Measurements from ENCODE around the gene SYCE1. TPM values are rescaled to one million over a fixed set of nuclear protein-coding genes. Genes with fewer than 3 reads are reported as not detected.
"Not testable (repeated sequence)": the region's sequence is repeated elsewhere in the genome, so short reads cannot be mapped to it uniquely, and the experiment has no call there.

Gene SYCE1
- polyA plus RNA-seq, 1 donor from 2014 or later = not detected

- Histone ChIP-seq H4K20me1 (ENCODE audit: insufficient read depth) (no peaks in the 10 kb centered on the region), H3K4me2 (ENCODE audit: low read length) (no peak overlapping the region), H3K9me2 (ENCODE audit: insufficient read depth, low read length) (no peaks in the 10 kb centered on the region), H3F3A (ENCODE audit: insufficient read depth, low read length, poor library complexity, severe bottlenecking) (no peaks in the 10 kb centered on the region), H2AFZ (ENCODE audit: low read depth, low read length) (no peak overlapping the region), H3K36me3 (ENCODE audit: insufficient read depth, low read length) (no peaks in the 10 kb centered on the region), H3K9me3 (ENCODE audit: low read length) (peaks cover 3% of the 10 kb centered on the region), H3K79me2 (replicated peaks; ENCODE audit: insufficient read depth, low read length) (no peaks in the 10 kb centered on the region), H3K4me3 (ENCODE audit: low read length) (no peak overlapping the region), H3K9ac (ENCODE audit: low read length) (no peak overlapping the region), H3K27ac (ENCODE audit: low read length) (no peak overlapping the region), H3K27me3 (ENCODE audit: insufficient read depth, low read depth, low read length) (no peaks in the 10 kb centered on the region)
- no peak for TF ChIP-seq RAD21 (conservative IDR thresholded peaks at IDR 0.05)
- no peak for TF ChIP-seq EZH2 (IDR thresholded peaks at IDR 0.05; ENCODE audit: borderline replicate concordance, insufficient read depth, low read length, poor library complexity, severe bottlenecking)
- TF ChIP-seq SMC3 (conservative IDR thresholded peaks at IDR 0.05; ENCODE audit: poor library complexity) = no peak
- TF ChIP-seq EP300 (conservative IDR thresholded peaks at IDR 0.05; ENCODE audit: poor library complexity, severe bottlenecking) = no peak
- TF ChIP-seq MXI1 (conservative IDR thresholded peaks at IDR 0.05; ENCODE audit: poor library complexity, severe bottlenecking) = no peak
- no peak for TF ChIP-seq CTCF (IDR thresholded peaks at IDR 0.05; ENCODE audit: poor library complexity, severe bottlenecking)
- no peak for TF ChIP-seq TAF1 (IDR thresholded peaks at IDR 0.05; ENCODE audit: low read depth)
- no peak for TF ChIP-seq POLR2AphosphoS5 (IDR thresholded peaks at IDR 0.05)
- TF ChIP-seq REST (IDR thresholded peaks at IDR 0.05; ENCODE audit: borderline replicate concordance) = no peak
These were observed 41.7 kb downstream of the SYCE1 start for GRCh38 chr10:133523631-133524203.

- Histone ChIP-seq H3K79me2 (replicated peaks; ENCODE audit: insufficient read depth, low read length) (no peaks in the 10 kb centered on the region), H3K9me3 (ENCODE audit: low read length) (no peaks in the 10 kb centered on the region), H3K36me3 (ENCODE audit: insufficient read depth, low read length) (no peaks in the 10 kb centered on the region), H3K9me2 (ENCODE audit: insufficient read depth, low read length) (no peaks in the 10 kb centered on the region), H3K27me3 (ENCODE audit: insufficient read depth, low read depth, low read length) (no peaks in the 10 kb centered on the region), H3K9ac (ENCODE audit: low read length) (no peak overlapping the region), H4K20me1 (ENCODE audit: insufficient read depth) (no peaks in the 10 kb centered on the region), H3K4me2 (ENCODE audit: low read length) (no peak overlapping the region), H3K27ac (ENCODE audit: low read length) (no peak overlapping the region), H3F3A (ENCODE audit: insufficient read depth, low read length, poor library complexity, severe bottlenecking) (no peaks in the 10 kb centered on the region), H2AFZ (ENCODE audit: low read depth, low read length) (no peak overlapping the region), H3K4me3 (ENCODE audit: low read length) (no peak overlapping the region)
- no peak for TF ChIP-seq MXI1 (conservative IDR thresholded peaks at IDR 0.05; ENCODE audit: poor library complexity, severe bottlenecking)
- no peak for TF ChIP-seq TAF1 (IDR thresholded peaks at IDR 0.05; ENCODE audit: low read depth)
- no peak for TF ChIP-seq SMC3 (conservative IDR thresholded peaks at IDR 0.05; ENCODE audit: poor library complexity)
- no peak for TF ChIP-seq POLR2AphosphoS5 (IDR thresholded peaks at IDR 0.05)
- TF ChIP-seq RAD21 (conservative IDR thresholded peaks at IDR 0.05) = no peak
- TF ChIP-seq EZH2 (IDR thresholded peaks at IDR 0.05; ENCODE audit: borderline replicate concordance, insufficient read depth, low read length, poor library complexity, severe bottlenecking) = no peak
These were observed 45.1 kb downstream of the SYCE1 start for GRCh38 chr10:133520193-133520738.

- H2AFZ ChIP-seq (ENCODE audit: low read depth, low read length); H3K79me2 ChIP-seq (replicated peaks; ENCODE audit: insufficient read depth, low read length); H3K9me2 ChIP-seq (ENCODE audit: insufficient read depth, low read length); H3K9ac ChIP-seq (ENCODE audit: low read length); H3K27me3 ChIP-seq (ENCODE audit: insufficient read depth, low read depth, low read length); H3K9me3 ChIP-seq (ENCODE audit: low read length); H3K36me3 ChIP-seq (ENCODE audit: insufficient read depth, low read length); H3K27ac ChIP-seq (ENCODE audit: low read length); H3K4me2 ChIP-seq (ENCODE audit: low read length); H3K4me3 ChIP-seq (ENCODE audit: low read length); H3F3A ChIP-seq (ENCODE audit: insufficient read depth, low read length, poor library complexity, severe bottlenecking); H4K20me1 ChIP-seq (ENCODE audit: insufficient read depth): not testable (repeated sequence)
These were observed 46.9 kb downstream of the SYCE1 start for GRCh38 chr10:133518517-133518916.

Data from neural cell (in vitro differentiated cells).